NCI-H748 treated with DMSO at 0.1 percent for 48 hours (cell line): Measurements from ENCODE around the gene UBASH3A.
"Not testable (repeated sequence)": the region's sequence is repeated elsewhere in the genome, so short reads cannot be mapped to it uniquely, and the experiment has no call there.

Experiments
- DNase-seq: peaks from one replicate; lab custom pipeline; 2025; lab: John Stamatoyannopoulos, UW

Gene UBASH3A

GRCh38 chr21:42468491-42469131 is 64.9 kb downstream of the UBASH3A start:
- no peak for DNase-seq

- no peak for DNase-seq
Measured at GRCh38 chr21:42469272-42469671, 65.6 kb downstream of the UBASH3A start.

GRCh38 chr21:42469726-42470125 is 66.0 kb downstream of the UBASH3A start:
- not testable (repeated sequence) for DNase-seq

GRCh38 chr21:42471206-42471605 is 67.5 kb downstream of the UBASH3A start:
- DNase-seq: no peak

- DNase-seq: no peak
Measured at GRCh38 chr21:42471716-42472330, 68.1 kb downstream of the UBASH3A start.

GRCh38 chr21:42472521-42472920 is 68.8 kb downstream of the UBASH3A start:
- DNase-seq: no peak

- no peak for DNase-seq
Measured at GRCh38 chr21:42473498-42474042, 69.9 kb downstream of the UBASH3A start.

- no peak for DNase-seq
Measured at GRCh38 chr21:42474043-42474831, 70.5 kb downstream of the UBASH3A start.

GRCh38 chr21:42475036-42475435 is 71.3 kb downstream of the UBASH3A start:
- DNase-seq: no peak

GRCh38 chr21:42475526-42476387 is 72.1 kb downstream of the UBASH3A start:
- no peak for DNase-seq

GRCh38 chr21:42476388-42477331 is 73.0 kb downstream of the UBASH3A start:
- DNase-seq: no peak

- DNase-seq: no peak
Measured at GRCh38 chr21:42478504-42478903, 74.8 kb downstream of the UBASH3A start.

GRCh38 chr21:42479582-42479981 is 75.9 kb downstream of the UBASH3A start:
- DNase-seq: no peak

GRCh38 chr21:42480736-42481135 is 77.0 kb downstream of the UBASH3A start:
- DNase-seq: no peak

- no peak for DNase-seq
Measured at GRCh38 chr21:42481169-42481568, 77.5 kb downstream of the UBASH3A start.

GRCh38 chr21:42484966-42485365 is 81.3 kb downstream of the UBASH3A start:
- DNase-seq: no peak

- no peak for DNase-seq
Measured at GRCh38 chr21:42486072-42486471, 82.4 kb downstream of the UBASH3A start.

GRCh38 chr21:42486531-42486930 is 82.8 kb downstream of the UBASH3A start:
- no peak for DNase-seq

GRCh38 chr21:42489006-42489563 is 85.4 kb downstream of the UBASH3A start:
- DNase-seq: no peak

GRCh38 chr21:42489991-42490390 is 86.3 kb downstream of the UBASH3A start:
- no peak for DNase-seq
